HG03097 (cell line): ENCODE results near the gene ZSCAN31.

Experiments
- ATAC-seq: cut with Tn5 transposase; IDR thresholded peaks from one replicate; pipeline ENCODE4 v1.9.1; 2021; ENCODE audit not compliant: unreplicated experiment, low FRiP score

Gene ZSCAN31

DNA sequence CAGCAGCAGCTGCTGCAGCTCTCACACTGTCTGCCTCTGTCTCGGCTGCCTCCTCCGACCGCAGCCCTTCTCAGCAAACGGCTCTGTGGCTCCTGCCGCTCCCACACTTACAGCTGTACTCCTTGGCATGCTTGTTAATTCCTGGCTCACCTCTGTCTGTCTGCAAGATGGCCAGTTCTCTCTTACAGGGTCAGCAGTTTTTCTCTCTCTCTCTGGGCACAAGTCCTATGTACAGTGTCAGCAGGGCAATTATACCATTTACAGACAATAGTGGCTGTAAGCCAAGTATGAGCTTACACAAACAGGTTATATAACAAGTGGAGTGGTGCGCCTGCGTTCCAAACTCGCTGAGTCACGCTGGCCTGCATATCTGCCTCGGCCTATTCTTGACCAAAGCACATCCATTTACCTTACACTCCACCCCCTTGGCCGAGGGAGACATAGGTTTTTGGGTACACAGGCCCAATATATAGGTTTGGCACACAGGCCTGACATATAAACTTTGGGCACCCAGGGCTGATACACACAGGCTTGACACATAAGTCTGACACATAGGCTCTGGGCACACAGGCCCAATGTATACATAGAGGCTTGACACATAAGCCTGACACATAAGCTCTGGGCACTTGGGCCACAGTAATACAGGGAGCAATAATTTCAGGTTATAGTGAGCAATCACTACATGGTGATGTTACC, 18.2 kb upstream of the ZSCAN31 start:
- ATAC-seq: no peak

DNA sequence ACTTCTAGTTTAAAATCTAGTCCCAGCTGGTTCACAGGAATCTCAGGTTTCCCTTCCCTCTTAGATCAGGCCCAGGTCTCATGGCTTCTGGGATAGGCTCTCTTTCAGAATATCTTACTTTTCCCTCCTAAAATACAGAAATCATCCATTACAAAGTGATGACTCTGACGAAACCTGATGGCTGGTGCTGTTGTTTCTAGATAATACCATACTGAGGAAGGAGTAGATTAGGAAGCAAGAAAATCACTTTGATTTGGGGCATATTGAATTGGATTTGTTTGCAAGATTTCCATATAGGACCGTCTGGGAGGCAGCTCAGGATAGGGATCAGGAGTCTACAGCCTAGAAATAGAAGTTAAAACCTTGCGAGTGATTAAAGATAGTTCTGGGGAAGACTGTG, 17.4 kb upstream of the ZSCAN31 start:
- ATAC-seq: no peak

GRCh38 chr6:28351493-28351925, 15.6 kb upstream of the ZSCAN31 start:
- ATAC-seq: no peak

DNA sequence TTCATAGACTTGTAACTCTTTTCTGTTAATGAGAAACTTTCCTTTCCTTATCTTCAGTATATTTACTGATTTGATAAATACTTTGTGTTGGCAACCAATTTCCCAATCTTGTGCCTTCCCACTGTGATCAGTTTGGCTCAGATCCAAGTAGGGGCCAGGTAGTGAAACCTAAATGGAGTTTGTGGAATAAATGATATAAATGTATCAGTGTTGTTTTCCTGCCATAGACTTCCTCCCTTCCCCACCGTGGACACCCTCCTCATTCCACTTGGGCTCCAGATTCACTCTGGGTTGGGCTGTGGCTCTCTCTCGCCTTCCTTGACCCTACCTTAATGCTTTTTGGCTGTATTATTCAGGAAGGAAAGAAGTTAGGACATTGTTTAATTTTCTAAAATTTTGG, 15.1 kb upstream of the ZSCAN31 start:
- no peak for ATAC-seq

DNA sequence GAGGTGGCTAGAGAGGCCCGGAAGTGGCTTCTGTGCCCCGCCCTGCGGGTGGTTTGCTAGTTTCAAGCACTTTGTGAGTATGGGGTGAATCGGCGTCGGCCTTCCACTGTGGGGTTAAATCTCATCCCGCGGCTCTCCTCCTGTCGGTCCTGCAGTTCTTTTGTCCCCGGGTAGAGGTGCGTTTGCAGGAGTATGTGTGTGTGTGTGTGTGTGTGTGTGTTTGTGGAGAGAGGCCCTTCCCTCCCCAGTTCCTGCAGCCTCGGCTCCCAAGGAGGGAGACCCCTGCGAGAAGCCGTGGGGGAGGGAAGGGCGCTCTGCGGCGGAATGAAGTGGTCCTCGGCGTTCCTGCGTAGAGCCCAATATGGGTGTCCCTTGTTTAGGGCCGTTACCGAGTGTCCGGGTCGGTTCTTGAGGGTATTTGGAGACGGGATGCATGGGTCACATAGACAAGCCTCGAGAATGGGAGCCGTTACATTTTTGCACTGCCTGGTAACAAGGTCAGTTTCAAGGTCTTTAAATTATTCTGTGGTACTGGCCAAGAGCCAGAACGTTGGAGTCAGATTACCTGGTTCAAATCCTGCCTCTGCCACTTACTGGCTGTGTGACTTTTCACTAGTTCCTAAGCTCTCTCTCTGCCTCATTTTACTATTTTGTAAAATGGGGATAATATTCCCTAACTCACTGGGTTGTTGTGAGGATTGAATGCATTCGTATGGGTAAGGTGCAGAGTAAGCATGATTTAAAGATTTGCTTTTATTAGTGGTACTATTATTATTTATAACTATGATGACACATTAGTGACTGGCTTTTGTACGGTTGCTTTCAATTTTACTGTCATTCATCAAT, 14.2 kb upstream of the ZSCAN31 start, which contains the start of gene ZKSCAN3:
Gene ZKSCAN3 (plus strand): TSS at position 56 of the 846 bp plus-strand sequence. CDS start 9,640 bp downstream, outside the sequence.
- peak; percentile 90 for ATAC-seq

- ATAC-seq: peak; percentile 15
These were observed 13.5 kb upstream of the ZSCAN31 start for GRCh38 chr6:28349344-28349891.

GRCh38 chr6:28347119-28347518, 11.2 kb upstream of the ZSCAN31 start:
- no peak for ATAC-seq

GRCh38 chr6:28345201-28345600, 9.3 kb upstream of the ZSCAN31 start:
- no peak for ATAC-seq

- ATAC-seq: no peak
These were observed 8.1 kb upstream of the ZSCAN31 start for GRCh38 chr6:28343898-28344677.

DNA sequence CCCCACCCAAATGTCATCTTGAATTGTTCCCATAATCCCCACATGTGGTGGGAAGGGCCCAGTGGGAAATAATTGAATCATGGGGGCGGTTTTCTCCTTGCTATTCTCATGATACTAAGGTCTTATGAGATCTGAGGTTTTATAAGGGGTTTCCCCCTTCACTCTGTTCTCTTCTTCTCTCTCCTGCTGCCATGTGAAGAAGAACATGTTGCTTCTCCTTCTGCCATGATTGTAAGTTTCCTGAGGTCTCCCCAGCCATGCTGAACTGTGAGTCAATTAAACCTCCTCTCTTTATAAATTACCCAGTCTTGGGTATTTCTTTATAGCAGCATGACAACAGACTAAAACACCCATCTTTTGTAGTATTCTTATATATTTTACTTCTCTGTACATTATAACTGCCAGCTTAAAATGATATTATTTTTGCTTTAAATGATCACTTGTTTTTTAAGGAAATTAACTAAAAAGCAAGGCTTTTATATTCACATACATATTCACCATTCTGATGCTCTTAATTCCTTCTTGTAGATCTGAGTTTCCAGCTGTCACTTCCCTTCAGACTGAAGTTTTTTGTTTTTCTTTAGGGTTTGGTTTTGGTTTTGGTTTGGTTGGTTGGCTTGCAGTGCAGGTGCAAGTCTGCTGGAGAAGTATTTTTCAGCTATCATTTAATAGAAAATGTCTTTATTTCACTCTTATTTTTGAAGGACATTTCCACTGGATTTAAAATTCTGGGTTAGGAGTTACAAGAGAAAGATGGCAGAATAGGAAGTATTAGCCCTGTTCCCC, 4.6 kb upstream of the ZSCAN31 start:
- ATAC-seq: no peak

DNA sequence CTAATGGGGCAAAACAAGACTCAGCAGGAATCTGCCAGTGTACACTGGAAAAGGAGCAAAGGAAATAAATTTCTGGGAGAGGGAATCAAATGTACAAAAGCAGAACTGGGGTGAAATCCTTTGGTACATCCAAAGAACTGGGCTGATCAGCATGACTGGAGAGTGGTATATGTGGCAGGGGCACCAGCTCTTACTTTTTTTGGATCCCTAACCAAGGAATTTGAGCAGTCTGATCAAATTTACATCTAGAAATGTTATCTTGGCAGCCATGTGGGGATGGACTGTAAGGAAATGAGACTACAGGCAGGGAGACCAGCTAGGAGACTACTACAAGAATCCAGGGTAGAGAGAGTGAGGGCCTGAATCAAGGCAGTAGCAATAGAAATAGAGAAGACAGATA, 1.2 kb upstream of the ZSCAN31 start:
- ATAC-seq: no peak

DNA sequence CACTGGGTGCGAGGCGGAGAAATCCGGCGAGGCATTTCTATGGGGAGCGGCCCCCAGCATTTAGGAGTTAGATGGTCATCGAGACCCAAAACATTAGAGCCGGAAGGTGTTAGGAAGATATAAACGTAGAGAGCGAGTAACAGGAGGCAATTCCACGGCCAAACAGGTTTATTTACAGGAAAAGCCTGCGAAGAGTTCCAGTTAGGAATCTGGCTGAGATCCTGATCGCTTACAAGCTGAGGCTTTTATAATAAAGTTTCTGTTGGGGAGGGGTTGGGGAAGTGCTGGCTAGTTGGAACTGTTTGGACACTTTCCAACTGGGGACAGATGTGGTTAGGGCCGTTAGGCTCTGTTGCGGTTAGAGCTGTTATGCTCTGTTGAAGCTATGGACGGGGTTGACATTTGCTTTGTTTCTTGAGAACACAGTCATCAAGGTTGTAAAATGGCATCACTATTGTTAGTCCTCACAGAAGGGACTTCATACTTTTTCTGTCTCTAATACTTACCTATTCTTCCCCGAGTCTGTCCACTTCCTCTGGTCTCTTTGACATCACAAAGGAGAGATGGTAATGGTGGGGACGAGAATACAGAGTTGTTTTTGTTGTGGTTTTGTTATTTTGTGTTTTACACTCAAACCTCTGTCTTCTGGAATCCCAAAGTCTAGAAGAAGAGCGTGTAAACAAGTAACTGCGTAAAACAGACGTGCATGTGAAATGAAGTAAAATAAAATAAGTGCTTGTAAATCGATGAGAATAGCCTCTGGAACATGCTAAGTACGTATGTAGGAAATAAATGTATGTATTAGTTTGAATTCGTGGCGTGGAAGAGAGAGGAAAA, 554 bp upstream of the ZSCAN31 start:
- ATAC-seq: peak; percentile 34

- ATAC-seq: no peak
These were observed 846 bp downstream of the ZSCAN31 start for GRCh38 chr6:28335040-28335563.

GRCh38 chr6:28334286-28335039, 1.5 kb downstream of the ZSCAN31 start:
- no peak for ATAC-seq

GRCh38 chr6:28333599-28334018, 2.3 kb downstream of the ZSCAN31 start:
- ATAC-seq: no peak

- ATAC-seq: no peak
These were observed 2.9 kb downstream of the ZSCAN31 start for GRCh38 chr6:28333047-28333446.

DNA sequence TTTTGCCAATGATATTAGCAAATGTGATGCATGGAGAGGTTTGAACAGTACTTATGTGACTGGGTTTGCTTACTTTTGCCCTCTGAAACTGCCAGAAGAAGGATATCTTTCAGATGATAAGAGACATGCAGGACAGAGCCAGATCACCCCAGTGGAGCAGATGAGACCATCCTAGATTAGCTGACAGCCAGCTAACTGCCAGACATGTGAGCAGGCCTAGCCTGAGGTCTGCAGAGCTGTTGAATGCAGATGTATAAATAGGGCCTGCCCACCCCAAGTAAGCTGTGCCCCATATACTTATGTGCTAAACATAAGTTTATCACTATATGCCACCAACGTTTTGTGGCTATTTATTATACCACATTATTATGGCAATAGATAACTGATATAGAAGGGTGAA, 5.9 kb downstream of the ZSCAN31 start:
- ATAC-seq: no peak

GRCh38 chr6:28326371-28326948, 9.5 kb downstream of the ZSCAN31 start:
- no peak for ATAC-seq
